Panc1 (cell line): Measurements from ENCODE around the gene MET. TPM values are rescaled to one million over a fixed set of nuclear protein-coding genes. Genes with fewer than 3 reads are reported as not detected.

Experiments used
- ATAC-seq: fragments of 200-7000 bp; cut with Tn5 transposase; 2 replicates; pipeline ENCODE4 v1.9.1; 2020; ENCODE audit warnings: mild to moderate bottlenecking, moderate library complexity
- BruUV-seq: library from RNA; stranded (reverse); fragments of 400-500 nt; replicated peaks from 2 replicates; lab custom pipeline; 2021; lab: Mats Ljungman, UMichigan
- CTCF ChIA-PET: fragments of 300-600 bp; sonication (Branson Sonifier 250); formaldehyde crosslinking; loops from one replicate; lab custom pipeline; 2022; ENCODE audit warnings: antibody characterized with exemption; lab: Charles Lee
- POLR2A ChIA-PET: fragments of 300-600 bp; sonication (Branson Sonifier 250); formaldehyde crosslinking; loops from one replicate; lab custom pipeline; 2022; ENCODE audit warnings: antibody characterized with exemption; lab: Charles Lee
- DNase-seq: peaks from one replicate; pipeline ENCODE4 v3.0.0-alpha.2; 2010; ENCODE audit warnings: low read depth, low spot score
- H3K27ac ChIP-seq: 2 replicates; pipeline ENCODE4 v1.5.1; 2011; ENCODE audit warnings: mild to moderate bottlenecking, low read length, inconsistent platforms
- H3K27me3 ChIP-seq: fragments of 200-500 bp; sonication (Bioruptor generic); 2 replicates; pipeline ENCODE4 v1.6.0; 2014; ENCODE audit warnings: low read length, inconsistent platforms; ENCODE audit not compliant: control insufficient read depth, insufficient read depth
- H3K36me3 ChIP-seq: fragments of 200-500 bp; sonication (Bioruptor generic); 2 replicates; pipeline ENCODE4 v1.5.1; 2014; ENCODE audit warnings: inconsistent platforms, mild to moderate bottlenecking, low read length, moderate library complexity; ENCODE audit not compliant: control insufficient read depth, insufficient read depth
- H3K4me1 ChIP-seq: 2 replicates; pipeline ENCODE4 v1.5.1; 2011; ENCODE audit warnings: inconsistent platforms, mild to moderate bottlenecking, low read length, moderate library complexity; ENCODE audit not compliant: control insufficient read depth, insufficient read depth
- H3K4me3 ChIP-seq, 2 experiments: 2 replicates each; pipeline ENCODE4 v1.5.1; 2011 to 2012; ENCODE audit warnings: low read depth in 2 of 2, low read length in 2 of 2, mild to moderate bottlenecking in 2 of 2, inconsistent platforms in 1 of 2, moderate library complexity in 1 of 2
- H3K9me3 ChIP-seq: fragments of 200-500 bp; sonication (Bioruptor generic); 2 replicates; pipeline ENCODE4 v1.5.1; 2014; ENCODE audit warnings: low read depth, mild to moderate bottlenecking, inconsistent platforms, low read length, moderate library complexity; ENCODE audit not compliant: control insufficient read depth, insufficient read depth
- CTCF ChIP-seq: fragments of 450-650 bp; IDR thresholded peaks from 2 replicates; pipeline ENCODE4 v1.5.1; 2017; ENCODE audit warnings: mild to moderate bottlenecking
- POLR2AphosphoS5 ChIP-seq: IDR thresholded peaks from 2 replicates; pipeline ENCODE4 v1.6.1; 2012; ENCODE audit warnings: mild to moderate bottlenecking, low read depth, low read length, moderate library complexity
- REST ChIP-seq, 2 experiments: IDR thresholded peaks; 2 replicates each; pipeline ENCODE4 v1.6.1; 2011 to 2012; ENCODE audit warnings: low read depth in 2 of 2, control low read depth in 1 of 2, low read length in 1 of 2, mild to moderate bottlenecking in 1 of 2, moderate library complexity in 1 of 2; ENCODE audit not compliant: insufficient read depth in 1 of 2
- SIN3A ChIP-seq: IDR thresholded peaks from 2 replicates; pipeline ENCODE4 v1.6.1; 2012; ENCODE audit warnings: low read depth, mild to moderate bottlenecking, low read length, moderate library complexity, borderline replicate concordance; ENCODE audit not compliant: insufficient read depth
- TCF7L2 ChIP-seq: IDR thresholded peaks from 2 replicates; pipeline ENCODE4 v1.6.1; 2011; ENCODE audit warnings: mild to moderate bottlenecking, low read depth, low read length, inconsistent platforms
- in situ Hi-C: cut with HindIII; loops from 2 replicates; pipeline ENCODE4 v1.10.0; 2016; ENCODE audit warnings: low sequenced_read_pairs, low pct_unique_long_range_greater_than_20kb
- intact Hi-C: fragments of 100-400 bp; cut with micrococcal nuclease; formaldehyde crosslinking; loops from one replicate; pipeline ENCODE4 v1.10.0; 2022; ENCODE audit not compliant: unreplicated experiment
- total RNA-seq: library from RNA; stranded (reverse); gene quantifications from one replicate; pipeline ENCODE4 v1.2.1, GENCODE V29; 2021; ENCODE audit not compliant: unreplicated experiment

MET gene
- total RNA-seq, 1 experiment from 2014 or later = 103 TPM

DNA sequence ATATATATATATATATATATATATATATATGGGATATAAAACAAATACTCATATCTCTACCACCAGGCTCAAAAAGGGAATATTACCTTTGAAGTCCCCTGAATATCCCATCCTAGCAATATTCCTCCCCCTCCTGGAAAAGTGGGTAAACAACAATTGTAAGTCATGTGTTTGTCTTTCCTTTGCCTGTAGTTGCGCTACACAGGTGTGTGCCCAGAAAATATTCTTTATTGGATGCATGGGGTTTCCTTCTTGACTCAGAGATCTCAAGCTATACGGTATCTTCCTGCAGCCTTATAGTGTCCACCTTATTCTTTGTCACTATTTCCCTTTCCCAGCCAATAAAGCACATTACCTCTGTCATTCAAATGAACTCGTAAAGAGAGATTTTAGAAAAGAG is 54.2 kb downstream of the MET start:
- TF ChIP-seq CTCF (no peak), TCF7L2 (no peak), SIN3A (no peak), POLR2AphosphoS5 (no peak), REST (IDR thresholded peaks at IDR 0.05; ENCODE audit: insufficient read depth in 1 of 2, low read depth in 2 of 2, low read length in 1 of 2) (no peak)
- POLR2A ChIA-PET = no interaction called here
- Histone ChIP-seq H3K27ac (peak overlapping the region; percentile 44), H3K9me3 (no peaks in the 10 kb centered on the region), H3K27me3 (no peaks in the 10 kb centered on the region), H3K4me3 (no peak overlapping the region), H3K4me1 (peaks cover 38% of the 10 kb centered on the region), H3K36me3 (no peaks in the 10 kb centered on the region; the same call in 1 of the 2 replicates)
- DNase-seq (no peak), ATAC-seq (no peak)
- BruUV-seq = no TSS peak
- in situ Hi-C loops = no loop called here
- intact Hi-C loops = no loop called here
- CTCF ChIA-PET = no interaction called here

- Histone ChIP-seq H3K9me3 (no peaks in the 10 kb centered on the region), H3K4me3 (no peak overlapping the region), H3K36me3 (no peaks in the 10 kb centered on the region; the same call in 1 of the 2 replicates), H3K27ac (peak overlapping the region; percentile 44), H3K4me1 (peaks cover 43% of the 10 kb centered on the region), H3K27me3 (no peaks in the 10 kb centered on the region)
- in situ Hi-C loops (no loop called here), intact Hi-C loops (no loop called here)
- ChIA-PET CTCF (no interaction called here), POLR2A (no interaction called here)
- ATAC-seq (0 out of 2 replicates have a peak, but pooled peaks have one; percentile 41), DNase-seq (no peak)
- BruUV-seq = no TSS peak
- TF ChIP-seq SIN3A = no peak
- TF ChIP-seq CTCF = no peak
- no peak for TF ChIP-seq REST (IDR thresholded peaks at IDR 0.05; ENCODE audit: insufficient read depth in 1 of 2, low read depth in 2 of 2, low read length in 1 of 2)
- TF ChIP-seq POLR2AphosphoS5 = no peak
These were observed 54.9 kb downstream of the MET start for GRCh38 chr7:116726713-116727431.
